Dendritic cell treated with granulocyte-macrophage colony-stimulating factor and Interleukin-4, amounts not matched to agents 40 ng/mL and 50 ng/mL, for 4 days (primary cell): ENCODE measurements around the gene MCC.

Source experiments
- H3K27ac Mint-ChIP-seq: one replicate; pipeline ENCODE4 v1.8.0; 2022; ENCODE audit warnings: mild to moderate bottlenecking, mixed read lengths
- H3K27me3 Mint-ChIP-seq: one replicate; pipeline ENCODE4 v1.8.0; 2022; ENCODE audit warnings: mild to moderate bottlenecking, mixed read lengths
- H3K36me3 Mint-ChIP-seq: one replicate; pipeline ENCODE4 v1.8.0; 2022; ENCODE audit warnings: low read depth, mixed read lengths
- H3K4me1 Mint-ChIP-seq: one replicate; pipeline ENCODE4 v1.8.0; 2022; ENCODE audit warnings: low read depth, mixed read lengths
- H3K4me3 Mint-ChIP-seq: one replicate; pipeline ENCODE4 v1.8.0; 2022; ENCODE audit warnings: mild to moderate bottlenecking, moderate library complexity, mixed read lengths
- H3K9me3 Mint-ChIP-seq: one replicate; pipeline ENCODE4 v1.8.0; 2022; ENCODE audit warnings: mixed read lengths
- intact Hi-C: fragments of 100-400 bp; cut with micrococcal nuclease; formaldehyde crosslinking; loops from one replicate; pipeline ENCODE4 v1.15.0; 2022

The MCC gene

DNA sequence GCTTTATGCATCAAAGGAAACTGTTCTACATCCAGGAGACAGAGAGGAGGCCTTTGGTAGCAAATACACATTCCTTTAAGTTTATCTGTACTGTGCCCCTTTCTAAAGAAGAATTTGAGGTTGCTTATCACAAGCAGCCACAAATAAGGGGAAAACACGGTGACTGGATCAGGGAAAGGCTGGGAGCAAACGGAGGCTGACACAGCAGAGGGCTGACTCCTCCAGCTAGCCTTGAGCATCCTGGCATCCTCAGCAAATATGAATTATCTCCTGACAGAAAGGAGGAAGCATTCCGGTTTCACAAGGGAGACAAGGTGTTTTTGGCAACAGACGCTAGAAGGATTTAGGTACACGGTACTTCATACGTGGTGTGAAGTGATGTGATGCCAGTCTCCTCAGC lies 378.1 kb downstream of the MCC start:
- Mint-ChIP-seq H3K4me3 (no peak overlapping the region), H3K4me1 (no peaks in the 10 kb centered on the region), H3K27me3 (no peaks in the 10 kb centered on the region), H3K36me3 (no peaks in the 10 kb centered on the region), H3K9me3 (no peaks in the 10 kb centered on the region), H3K27ac (no peak overlapping the region)
- intact Hi-C loops: no loop called here

DNA sequence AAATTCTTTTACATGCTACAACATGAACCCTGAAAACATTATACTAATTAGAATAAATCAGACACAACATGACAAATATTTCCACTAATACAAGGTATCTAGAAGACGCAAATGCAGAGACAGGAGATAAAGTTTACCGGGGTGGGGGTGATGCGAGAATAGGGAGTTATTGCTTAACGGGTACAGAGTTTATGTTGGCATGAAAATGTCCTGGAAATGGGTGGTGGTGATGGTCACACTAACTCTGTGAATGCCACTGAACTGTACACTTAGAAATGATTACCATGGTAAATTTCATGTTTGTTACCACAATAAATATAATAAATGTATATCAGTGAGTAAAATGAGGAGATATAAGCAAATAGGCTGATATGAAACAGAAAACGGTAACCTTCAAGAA lies 378.9 kb downstream of the MCC start:
- no peak overlapping the region for H3K27ac Mint-ChIP-seq
- H3K9me3 Mint-ChIP-seq: no peaks in the 10 kb centered on the region
- H3K4me1 Mint-ChIP-seq: no peaks in the 10 kb centered on the region
- no peaks in the 10 kb centered on the region for H3K27me3 Mint-ChIP-seq
- H3K4me3 Mint-ChIP-seq: no peak overlapping the region
- intact Hi-C loops: no loop called here
- H3K36me3 Mint-ChIP-seq: no peaks in the 10 kb centered on the region

DNA sequence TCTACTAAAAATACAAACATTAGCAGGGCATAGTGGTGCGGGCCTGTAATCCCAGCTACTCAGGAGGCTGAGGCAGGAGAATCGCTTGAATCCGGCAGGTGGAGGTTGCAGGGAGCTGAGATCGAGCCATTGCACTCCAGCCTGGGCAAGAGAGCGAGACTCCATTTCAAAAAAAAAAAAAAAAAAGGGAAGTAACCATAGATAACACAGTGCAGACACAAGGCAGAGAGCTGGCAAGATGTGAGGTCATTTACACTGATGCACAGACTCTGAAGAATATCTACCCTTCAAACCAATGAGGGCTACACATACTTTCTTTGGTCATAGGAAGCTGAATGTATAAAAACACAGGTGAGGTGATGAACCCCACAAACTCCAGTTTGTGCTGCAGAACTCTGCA lies 379.8 kb downstream of the MCC start:
- Mint-ChIP-seq H3K27me3 (no peaks in the 10 kb centered on the region), H3K36me3 (no peaks in the 10 kb centered on the region), H3K4me3 (no peak overlapping the region), H3K27ac (no peak overlapping the region), H3K4me1 (no peaks in the 10 kb centered on the region), H3K9me3 (no peaks in the 10 kb centered on the region)
- intact Hi-C loops: no loop called here

DNA sequence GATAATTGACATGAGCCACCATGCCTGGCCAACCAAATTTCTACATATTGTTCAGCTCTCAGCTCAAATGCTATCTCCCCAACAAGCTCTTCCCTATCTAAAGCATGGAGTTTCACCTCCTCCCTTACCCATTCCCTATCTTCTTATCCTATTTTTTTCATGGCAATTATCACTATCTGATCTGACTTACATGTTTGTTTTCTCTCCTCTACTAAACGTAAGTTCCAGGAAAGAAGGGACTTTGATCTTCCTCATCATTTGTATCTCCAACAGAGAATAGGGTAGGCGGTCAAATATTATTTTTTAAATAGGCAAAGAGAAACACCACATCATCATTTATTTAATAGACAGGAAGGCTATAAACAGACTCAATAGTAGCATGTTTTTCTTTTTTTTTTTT lies 381.4 kb downstream of the MCC start:
- no peaks in the 10 kb centered on the region for H3K27me3 Mint-ChIP-seq
- H3K27ac Mint-ChIP-seq: no peak overlapping the region
- no peaks in the 10 kb centered on the region for H3K9me3 Mint-ChIP-seq
- H3K4me3 Mint-ChIP-seq: no peak overlapping the region
- H3K4me1 Mint-ChIP-seq: no peaks in the 10 kb centered on the region
- H3K36me3 Mint-ChIP-seq: no peaks in the 10 kb centered on the region
- intact Hi-C loops: no loop called here

GRCh38 chr5:113105693-113106280 lies 382.5 kb downstream of the MCC start:
- Mint-ChIP-seq H3K4me1 (no peaks in the 10 kb centered on the region), H3K27me3 (no peaks in the 10 kb centered on the region), H3K36me3 (no peaks in the 10 kb centered on the region), H3K27ac (no peak overlapping the region), H3K9me3 (no peaks in the 10 kb centered on the region), H3K4me3 (no peak overlapping the region)
- intact Hi-C loops: no loop called here

- no peaks in the 10 kb centered on the region for H3K36me3 Mint-ChIP-seq
- no peaks in the 10 kb centered on the region for H3K4me1 Mint-ChIP-seq
- H3K4me3 Mint-ChIP-seq: no peak overlapping the region
- no peak overlapping the region for H3K27ac Mint-ChIP-seq
- intact Hi-C loops: no loop called here
- no peaks in the 10 kb centered on the region for H3K9me3 Mint-ChIP-seq
- H3K27me3 Mint-ChIP-seq: no peaks in the 10 kb centered on the region
Observed at GRCh38 chr5:113103330-113103729, 384.9 kb downstream of the MCC start.

DNA sequence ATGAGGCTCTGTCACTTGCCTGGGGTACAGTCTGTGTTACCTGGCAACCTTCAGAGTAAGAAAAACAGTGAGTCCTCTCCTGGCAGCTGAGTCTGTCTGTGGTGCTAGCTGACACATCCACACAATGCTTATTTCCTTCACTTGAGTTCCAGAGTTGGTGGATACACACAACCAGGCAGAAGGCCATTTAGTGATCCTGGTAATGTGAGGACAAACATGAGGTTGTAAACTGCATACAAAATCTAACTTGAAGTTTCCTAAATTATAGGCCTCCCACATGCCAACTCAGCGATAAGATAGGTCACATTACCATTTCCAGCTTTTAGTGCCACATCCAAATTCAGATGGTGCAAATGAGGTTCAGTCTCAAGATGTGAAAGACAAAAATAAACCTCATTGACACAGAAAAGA lies 386.1 kb downstream of the MCC start:
- Mint-ChIP-seq H3K27ac (no peak overlapping the region), H3K9me3 (no peaks in the 10 kb centered on the region), H3K4me3 (no peak overlapping the region), H3K27me3 (no peaks in the 10 kb centered on the region), H3K36me3 (no peaks in the 10 kb centered on the region), H3K4me1 (no peaks in the 10 kb centered on the region)
- intact Hi-C loops: no loop called here

DNA sequence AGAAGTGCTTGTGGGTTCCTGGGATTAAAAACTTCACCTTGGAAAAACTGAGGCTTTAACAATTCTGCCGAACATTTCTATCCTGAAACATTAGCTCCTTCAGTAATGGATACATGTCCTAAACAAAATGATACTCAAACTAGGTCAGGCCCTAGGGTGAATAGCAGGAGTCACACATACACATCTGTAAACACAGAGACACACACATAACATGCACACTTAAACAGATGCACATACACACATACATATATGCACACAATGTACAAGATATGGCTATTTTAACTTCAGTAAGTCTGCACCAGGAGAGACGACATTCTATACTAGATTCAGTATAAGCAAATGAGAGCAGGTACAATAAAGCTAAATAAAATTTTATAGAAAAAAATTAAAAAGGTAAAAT lies 387.3 kb downstream of the MCC start:
- intact Hi-C loops: no loop called here
- no peak overlapping the region for H3K4me3 Mint-ChIP-seq

DNA sequence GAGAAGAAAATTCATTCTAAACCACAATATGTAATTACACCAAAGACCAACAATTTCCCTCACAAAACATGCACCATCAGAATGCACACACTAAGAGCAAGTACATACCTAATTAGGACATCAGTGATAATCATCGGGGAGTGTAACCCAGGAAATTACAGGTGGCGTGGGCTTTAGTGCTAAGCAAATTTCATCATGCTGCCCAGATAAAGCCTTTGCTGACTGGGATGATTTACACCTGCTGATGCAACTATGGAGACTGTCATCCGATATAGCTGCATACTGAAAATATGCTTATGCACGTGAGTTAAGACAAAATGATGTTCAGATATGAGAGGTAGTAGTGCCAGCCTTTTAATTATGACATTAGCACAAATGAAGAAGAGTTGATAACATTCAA lies 388.4 kb downstream of the MCC start:
- Mint-ChIP-seq H3K4me1 (no peaks in the 10 kb centered on the region), H3K9me3 (no peaks in the 10 kb centered on the region), H3K4me3 (no peak overlapping the region), H3K27ac (no peak overlapping the region), H3K36me3 (no peaks in the 10 kb centered on the region), H3K27me3 (peaks cover 2% of the 10 kb centered on the region)
- intact Hi-C loops: no loop called here

More for the DNA sequence above, 387.3 kb downstream of the MCC start:
- Mint-ChIP-seq H3K9me3 (no peaks in the 10 kb centered on the region), H3K27me3 (peaks cover 2% of the 10 kb centered on the region), H3K36me3 (no peaks in the 10 kb centered on the region), H3K4me1 (no peaks in the 10 kb centered on the region), H3K27ac (no peak overlapping the region)

DNA sequence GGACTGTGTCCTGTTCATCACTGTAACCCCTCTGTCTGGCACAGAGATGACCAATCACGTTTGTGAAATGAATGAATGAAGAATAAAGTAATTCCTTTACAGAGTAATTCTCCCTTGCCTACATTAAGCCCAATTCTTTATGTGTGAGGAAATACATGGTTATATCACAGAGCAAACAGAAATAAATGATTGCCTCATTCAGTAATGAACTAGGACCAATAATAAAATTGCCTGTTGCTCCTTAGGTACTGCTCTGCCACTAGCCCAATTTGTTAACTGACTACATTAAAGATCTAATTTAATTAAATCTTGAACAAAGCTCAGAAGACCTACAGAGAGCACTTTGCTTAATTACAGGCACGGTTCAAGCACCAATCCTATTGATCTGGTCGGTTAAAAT lies 389.9 kb downstream of the MCC start:
- Mint-ChIP-seq H3K4me3 (no peak overlapping the region), H3K36me3 (no peaks in the 10 kb centered on the region), H3K27ac (no peak overlapping the region), H3K4me1 (no peaks in the 10 kb centered on the region), H3K9me3 (no peaks in the 10 kb centered on the region), H3K27me3 (peaks cover 2% of the 10 kb centered on the region)
- intact Hi-C loops: no loop called here

DNA sequence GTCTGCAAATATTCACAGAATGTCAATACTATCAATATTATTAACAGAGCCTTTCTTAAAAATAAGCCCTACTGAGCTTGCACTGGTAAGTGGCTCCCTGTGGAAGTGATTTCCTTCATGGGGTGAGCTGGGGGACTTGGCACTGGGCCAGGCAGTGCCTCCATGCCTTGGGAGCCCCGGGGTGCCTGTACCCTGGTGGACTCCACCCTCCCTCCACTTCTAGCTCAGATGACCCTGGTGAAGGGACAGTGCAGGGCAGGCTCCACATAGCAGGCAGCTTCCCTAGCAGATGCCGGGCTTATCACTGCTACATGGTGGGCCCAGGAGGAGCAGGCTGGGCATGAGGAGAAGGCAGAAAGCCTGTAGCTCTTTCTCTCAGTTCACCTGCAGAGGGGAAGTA lies 392.4 kb downstream of the MCC start:
- H3K4me1 Mint-ChIP-seq: no peaks in the 10 kb centered on the region
- peaks cover 2% of the 10 kb centered on the region for H3K27me3 Mint-ChIP-seq
- intact Hi-C loops: no loop called here
- no peaks in the 10 kb centered on the region for H3K36me3 Mint-ChIP-seq
- no peak overlapping the region for H3K4me3 Mint-ChIP-seq
- H3K27ac Mint-ChIP-seq: no peak overlapping the region
- H3K9me3 Mint-ChIP-seq: no peaks in the 10 kb centered on the region

DNA sequence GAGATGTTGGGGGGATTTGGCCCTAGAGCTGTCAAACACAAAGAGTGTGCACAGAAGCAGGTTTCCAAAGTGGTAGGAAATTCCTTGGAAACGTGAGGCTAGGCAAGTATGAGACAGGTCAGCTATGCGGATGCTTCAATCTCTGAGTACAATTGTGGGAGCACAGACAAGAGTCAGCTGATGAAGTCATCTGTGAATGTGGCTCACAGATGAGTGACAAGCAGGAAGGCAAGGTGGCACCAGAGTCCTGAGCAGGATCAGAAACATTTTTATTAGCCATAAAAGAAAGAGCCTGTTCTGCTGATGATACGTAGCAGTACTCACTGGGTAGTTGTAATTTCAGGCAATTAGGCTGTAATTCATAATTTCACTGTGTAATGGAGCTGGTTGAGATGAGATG lies 394.7 kb downstream of the MCC start:
- intact Hi-C loops: no loop called here
- Mint-ChIP-seq H3K9me3 (no peaks in the 10 kb centered on the region), H3K27me3 (peaks cover 11% of the 10 kb centered on the region), H3K36me3 (no peaks in the 10 kb centered on the region), H3K4me3 (no peak overlapping the region), H3K27ac (no peak overlapping the region), H3K4me1 (no peaks in the 10 kb centered on the region)

- Mint-ChIP-seq H3K4me1 (no peaks in the 10 kb centered on the region), H3K27ac (no peak overlapping the region), H3K4me3 (no peak overlapping the region), H3K9me3 (no peaks in the 10 kb centered on the region), H3K36me3 (no peaks in the 10 kb centered on the region), H3K27me3 (peaks cover 13% of the 10 kb centered on the region)
- intact Hi-C loops: no loop called here
Observed at GRCh38 chr5:113092683-113093082, 395.6 kb downstream of the MCC start.

DNA sequence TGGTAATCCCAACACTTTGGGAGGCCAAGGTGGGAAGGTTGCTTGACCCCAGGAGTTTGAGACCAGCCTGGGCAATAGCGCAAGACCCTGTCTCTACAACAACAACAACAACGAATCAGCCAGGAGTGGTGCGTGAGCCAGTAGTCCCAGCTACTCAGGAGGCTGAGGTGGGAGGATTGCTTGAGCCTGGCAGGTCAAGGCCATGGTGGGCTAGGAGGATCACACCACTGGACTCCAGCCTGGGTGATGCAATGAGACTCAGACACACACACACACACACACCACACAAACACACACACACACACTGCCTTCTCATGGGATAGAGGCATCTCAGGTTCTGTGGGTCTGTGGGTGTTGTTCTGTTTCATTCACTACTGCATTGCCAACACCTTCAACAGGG lies 396.6 kb downstream of the MCC start:
- intact Hi-C loops: no loop called here
- Mint-ChIP-seq H3K9me3 (no peaks in the 10 kb centered on the region), H3K27ac (no peak overlapping the region), H3K36me3 (no peaks in the 10 kb centered on the region), H3K4me1 (no peaks in the 10 kb centered on the region), H3K4me3 (no peak overlapping the region), H3K27me3 (peaks cover 13% of the 10 kb centered on the region)

GRCh38 chr5:113090336-113091106 lies 397.7 kb downstream of the MCC start:
- Mint-ChIP-seq H3K4me3 (no peak overlapping the region), H3K27me3 (peaks cover 11% of the 10 kb centered on the region), H3K9me3 (no peaks in the 10 kb centered on the region), H3K4me1 (no peaks in the 10 kb centered on the region), H3K36me3 (no peaks in the 10 kb centered on the region), H3K27ac (no peak overlapping the region)
- intact Hi-C loops: no loop called here
